Activated CD4-positive, alpha-beta T cell treated with anti-CD3 and anti-CD28 coated beads, Interleukin-2, amount 50 U/mL, for 1 hour (primary cell): Measurements from ENCODE around the gene CSAG2.
"Not testable (repeated sequence)": the region's sequence is repeated elsewhere in the genome, so short reads cannot be mapped to it uniquely, and the experiment has no call there.

ENCODE experiments used
- DNase-seq: peaks from one replicate; pipeline ENCODE4 v3.0.0-alpha.2; 2020

CSAG2 gene, protein sequence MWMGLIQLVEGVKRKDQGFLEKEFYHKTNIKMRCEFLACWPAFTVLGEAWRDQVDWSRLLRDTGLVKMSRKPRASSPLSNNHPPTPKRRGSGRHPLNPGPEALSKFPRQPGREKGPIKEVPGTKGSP

DNA sequence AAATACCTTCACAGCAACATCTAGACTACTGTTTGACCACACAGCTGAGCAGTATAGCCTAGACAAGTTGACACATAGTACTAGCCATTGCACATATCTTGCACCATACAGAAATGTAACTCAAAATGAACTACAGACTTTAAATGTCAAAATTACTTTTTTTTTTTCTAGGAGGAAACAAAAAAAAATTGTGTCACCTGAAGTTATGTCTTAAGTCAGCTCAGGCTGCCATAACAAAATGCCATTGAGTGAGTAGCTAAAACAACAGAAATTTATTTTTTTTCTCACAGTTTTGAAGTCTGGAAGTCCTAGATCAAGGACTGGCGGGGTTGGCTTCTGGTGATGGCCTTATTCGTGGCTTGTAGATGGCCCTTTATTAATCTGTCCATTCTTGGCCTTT lies at the start of gene CSAG2:
Gene CSAG2, minus strand, starts transcription at position 101 of the 400 bp plus-strand sequence. CDS start 161 bp downstream, outside the sequence.
- DNase-seq: not testable (repeated sequence)

DNA sequence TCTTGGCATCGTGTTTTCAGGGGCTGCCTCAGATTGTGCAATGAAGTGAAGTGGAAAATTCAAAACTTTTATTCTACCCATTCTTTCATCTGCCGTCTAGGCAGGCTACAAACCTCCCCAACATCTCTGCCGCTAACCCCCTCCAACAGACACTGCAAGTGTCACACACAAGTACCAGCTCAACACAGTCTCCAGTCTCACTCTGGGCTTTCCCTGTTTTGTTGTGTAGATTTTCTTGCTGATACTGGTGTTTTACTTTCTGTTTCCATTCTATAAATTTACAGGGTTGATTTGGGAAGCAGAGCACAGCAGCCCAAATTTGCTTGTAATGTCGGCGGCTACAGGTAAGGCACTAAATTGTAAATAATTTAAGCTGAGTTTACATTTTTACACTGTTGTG lies 45.8 kb upstream of the CSAG2 start:
- DNase-seq: not testable (repeated sequence)

DNA sequence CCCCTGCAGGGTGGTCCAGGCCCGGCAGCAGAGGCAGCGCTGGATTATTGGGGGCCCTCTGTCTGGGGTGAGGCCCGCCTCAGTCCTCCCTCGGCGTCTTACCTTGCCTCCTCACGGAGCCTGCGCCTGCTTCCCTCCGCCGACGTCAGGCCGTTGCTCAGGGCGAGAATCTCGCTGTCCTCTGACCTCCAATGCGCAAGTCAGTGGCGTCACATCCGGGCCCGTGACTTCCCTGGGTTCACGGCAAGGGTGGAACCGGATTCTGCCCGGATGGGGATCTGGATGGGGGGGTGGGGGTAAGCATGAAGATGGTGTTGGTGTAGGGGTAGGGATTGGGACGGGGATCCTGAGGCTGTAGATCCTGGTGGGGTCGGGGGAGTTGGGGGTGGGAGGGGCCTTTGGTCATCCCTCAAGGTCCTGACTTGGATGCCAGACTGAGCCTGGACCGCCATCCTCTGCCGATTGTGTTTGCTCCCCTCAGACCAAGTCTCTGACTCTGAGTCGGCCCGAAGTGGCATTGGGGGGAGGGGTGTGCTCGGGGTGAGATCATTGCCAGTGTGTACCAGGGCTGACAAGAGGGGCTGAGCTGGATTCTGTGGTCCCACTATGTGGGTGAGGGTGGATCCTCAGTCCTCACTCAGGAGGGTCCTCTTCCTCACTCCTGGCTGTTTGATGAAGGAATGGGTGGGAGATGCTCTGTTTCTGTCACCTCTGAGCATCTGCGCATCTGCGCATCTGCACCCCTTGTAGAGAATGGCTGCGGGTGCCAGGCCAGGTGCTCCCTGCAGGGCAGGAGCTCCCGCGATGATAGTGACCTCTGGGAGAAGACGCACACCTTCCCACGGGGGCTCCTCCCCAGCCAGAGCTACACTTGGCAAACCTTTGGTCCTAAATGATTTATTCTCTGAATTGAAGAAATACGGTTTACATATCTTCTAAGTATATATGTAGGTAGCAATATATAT lies 44.9 kb upstream of the CSAG2 start, which contains the start of gene MAGEA2:
Gene MAGEA2, minus strand, starts transcription at position 157 of the 965 bp plus-strand sequence. CDS start 2,479 bp downstream, outside the sequence.
- DNase-seq: not testable (repeated sequence)

DNA sequence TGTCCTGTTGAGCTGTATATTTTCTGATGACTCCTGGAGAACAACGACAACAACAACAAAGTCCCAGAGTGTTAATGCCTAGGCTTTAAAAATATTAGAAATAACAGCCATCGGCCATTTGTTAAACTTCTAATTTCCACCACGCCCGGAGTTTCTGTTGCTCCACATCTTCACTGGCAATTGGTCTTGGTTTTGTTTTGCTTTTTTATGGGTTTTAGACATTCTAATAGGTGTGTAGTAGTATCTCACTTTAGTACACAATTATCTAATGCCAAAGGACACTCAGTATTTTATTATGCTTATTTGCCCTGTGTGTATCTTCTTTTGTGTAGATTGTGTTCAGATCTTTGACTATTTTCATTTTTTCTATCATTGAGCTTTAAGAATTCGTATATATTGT lies 29.5 kb upstream of the CSAG2 start:
- no peak for DNase-seq

DNA sequence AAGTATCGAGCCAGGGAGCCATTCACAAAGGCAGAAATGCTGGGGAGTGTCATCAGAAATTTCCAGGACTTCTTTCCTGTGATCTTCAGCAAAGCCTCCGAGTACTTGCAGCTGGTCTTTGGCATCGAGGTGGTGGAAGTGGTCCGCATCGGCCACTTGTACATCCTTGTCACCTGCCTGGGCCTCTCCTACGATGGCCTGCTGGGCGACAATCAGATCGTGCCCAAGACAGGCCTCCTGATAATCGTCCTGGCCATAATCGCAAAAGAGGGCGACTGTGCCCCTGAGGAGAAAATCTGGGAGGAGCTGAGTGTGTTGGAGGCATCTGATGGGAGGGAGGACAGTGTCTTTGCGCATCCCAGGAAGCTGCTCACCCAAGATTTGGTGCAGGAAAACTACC lies 27.5 kb upstream of the CSAG2 start:
- DNase-seq: not testable (repeated sequence)

DNA sequence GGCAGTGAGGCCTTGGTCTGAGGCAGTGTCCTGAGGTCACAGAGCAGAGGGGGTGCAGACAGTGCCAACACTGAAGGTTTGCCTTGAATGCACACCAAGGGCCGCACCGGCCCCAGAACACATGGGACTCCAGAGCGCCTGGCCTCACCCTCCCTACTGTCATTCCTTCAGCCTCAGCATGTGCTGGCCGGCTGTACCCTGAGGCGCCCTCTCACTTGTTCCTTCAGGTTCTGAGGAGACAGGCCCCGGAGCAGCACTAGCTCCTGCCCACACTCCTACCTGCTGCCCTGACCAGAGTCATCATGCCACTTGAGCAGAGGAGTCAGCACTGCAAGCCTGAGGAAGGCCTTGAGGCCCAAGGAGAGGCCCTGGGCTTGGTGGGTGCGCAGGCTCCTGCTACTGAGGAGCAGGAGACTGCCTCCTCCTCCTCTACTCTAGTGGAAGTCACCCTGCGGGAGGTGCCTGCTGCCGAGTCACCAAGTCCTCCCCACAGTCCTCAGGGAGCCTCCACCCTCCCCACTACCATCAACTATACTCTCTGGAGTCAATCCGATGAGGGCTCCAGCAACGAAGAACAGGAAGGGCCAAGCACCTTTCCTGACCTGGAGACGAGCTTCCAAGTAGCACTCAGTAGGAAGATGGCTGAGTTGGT lies 26.9 kb upstream of the CSAG2 start:
- DNase-seq: no peak

DNA sequence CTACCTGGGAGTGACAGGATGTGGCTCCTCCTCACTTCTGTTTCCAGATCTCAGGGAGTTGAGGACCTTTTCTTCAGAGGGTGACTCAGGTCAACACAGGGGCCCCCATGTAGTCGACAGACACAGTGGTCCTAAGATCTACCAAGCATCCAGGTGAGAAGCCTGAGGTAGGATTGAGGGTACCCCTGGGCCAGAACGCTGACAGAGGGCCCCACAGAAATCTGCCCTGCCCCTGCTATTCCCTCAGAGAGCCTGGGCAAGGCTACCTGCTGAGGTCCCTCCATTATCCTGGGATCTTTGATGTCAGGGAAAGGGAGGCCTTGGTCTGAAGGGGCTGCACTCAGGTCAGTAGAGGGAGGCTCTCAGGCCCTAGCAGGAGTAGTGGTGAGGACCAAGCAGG lies 26.0 kb upstream of the CSAG2 start:
- DNase-seq: no peak

DNA sequence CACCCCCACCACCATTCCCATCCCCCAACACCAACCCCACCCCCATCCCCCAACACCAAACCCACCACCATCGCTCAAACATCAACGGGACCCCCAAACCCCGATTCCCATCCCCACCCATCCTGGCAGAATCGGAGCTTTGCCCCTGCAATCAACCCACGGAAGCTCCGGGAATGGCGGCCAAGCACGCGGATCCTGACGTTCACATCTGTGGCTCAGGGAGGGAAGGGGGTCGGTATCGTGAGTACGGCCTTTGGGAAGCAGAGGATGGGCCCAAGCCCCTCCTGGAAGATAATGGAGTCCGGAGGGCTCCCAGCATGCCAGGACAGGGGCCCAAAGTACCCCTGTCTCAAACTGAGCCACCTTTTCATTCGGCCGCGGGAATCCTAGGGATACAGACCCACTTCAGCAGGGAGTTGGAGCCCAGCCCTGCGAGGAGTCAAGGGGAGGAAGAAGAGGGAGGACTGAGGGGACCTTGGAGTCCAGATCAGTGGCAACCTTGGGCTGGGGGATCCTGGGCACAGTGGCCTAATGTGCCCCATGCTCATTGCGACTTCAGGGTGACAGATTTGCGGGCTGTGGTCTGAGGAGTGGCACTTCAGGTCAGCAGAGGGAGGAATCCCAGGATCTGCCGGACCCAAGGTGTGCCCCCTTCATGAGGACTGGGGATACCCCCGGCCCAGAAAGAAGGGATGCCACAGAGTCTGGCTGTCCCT lies 25.2 kb upstream of the CSAG2 start:
- DNase-seq: not testable (repeated sequence)

DNA sequence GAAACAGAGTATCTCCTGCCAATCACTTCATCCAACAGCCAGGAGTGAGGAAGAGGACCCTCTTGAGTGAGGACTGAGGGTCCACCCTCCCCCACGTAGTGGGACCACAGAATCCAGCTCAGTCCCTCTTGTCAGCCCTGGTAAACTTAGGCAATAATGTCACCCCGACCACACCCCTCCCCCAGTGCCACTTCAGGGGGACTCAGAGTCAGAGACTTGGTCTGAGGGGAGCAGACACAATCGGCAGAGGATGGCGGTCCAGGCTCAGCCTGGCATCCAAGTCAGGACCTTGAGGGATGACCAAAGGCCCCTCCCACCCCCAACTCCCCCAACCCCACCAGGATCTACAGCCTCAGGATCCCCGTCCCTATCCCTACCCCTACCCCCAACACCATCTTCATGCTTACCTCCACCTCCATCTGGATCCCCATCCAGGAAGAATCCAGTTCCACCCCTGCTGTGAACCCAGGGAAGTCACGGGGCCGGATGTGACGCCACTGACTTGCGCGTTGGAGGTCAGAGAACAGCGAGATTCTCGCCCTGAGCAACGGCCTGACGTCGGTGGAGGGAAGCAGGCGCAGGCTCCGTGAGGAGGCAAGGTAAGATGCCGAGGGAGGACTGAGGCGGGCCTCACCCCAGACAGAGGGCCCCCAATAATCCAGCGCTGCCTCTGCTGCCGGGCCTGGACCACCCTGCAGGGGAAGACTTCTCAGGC lies 24.3 kb upstream of the CSAG2 start, which contains the start of the genes CSAG1 and MAGEA12:
Gene CSAG1, minus strand, starts transcription at position 461 of the 715 bp plus-strand sequence. CDS start 1,261 bp downstream, outside the sequence.
Gene MAGEA12, plus strand, starts transcription at position 497 of the 715 bp plus-strand sequence. CDS start 2,405 bp downstream, outside the sequence.
- no peak for DNase-seq

DNA sequence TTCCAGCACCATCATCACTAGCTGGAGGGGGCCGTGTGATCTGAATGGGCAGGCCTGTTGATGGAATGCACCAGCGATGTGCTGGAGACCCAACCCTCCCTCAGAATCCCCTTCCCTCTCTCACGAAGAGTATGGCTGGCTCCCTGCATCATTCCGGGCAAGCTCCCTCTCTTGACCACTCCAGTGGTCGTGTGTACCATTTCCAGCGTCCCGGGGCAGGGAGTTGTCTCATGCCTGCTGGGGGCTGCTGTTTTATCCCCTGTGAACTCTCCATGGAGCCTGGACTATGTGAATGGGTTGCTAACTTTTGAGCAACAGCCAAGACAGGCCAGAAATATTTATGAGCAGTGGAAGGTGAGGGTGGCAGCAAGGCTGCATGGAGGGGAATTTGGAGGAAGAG lies 16.3 kb upstream of the CSAG2 start:
- DNase-seq: no peak

DNA sequence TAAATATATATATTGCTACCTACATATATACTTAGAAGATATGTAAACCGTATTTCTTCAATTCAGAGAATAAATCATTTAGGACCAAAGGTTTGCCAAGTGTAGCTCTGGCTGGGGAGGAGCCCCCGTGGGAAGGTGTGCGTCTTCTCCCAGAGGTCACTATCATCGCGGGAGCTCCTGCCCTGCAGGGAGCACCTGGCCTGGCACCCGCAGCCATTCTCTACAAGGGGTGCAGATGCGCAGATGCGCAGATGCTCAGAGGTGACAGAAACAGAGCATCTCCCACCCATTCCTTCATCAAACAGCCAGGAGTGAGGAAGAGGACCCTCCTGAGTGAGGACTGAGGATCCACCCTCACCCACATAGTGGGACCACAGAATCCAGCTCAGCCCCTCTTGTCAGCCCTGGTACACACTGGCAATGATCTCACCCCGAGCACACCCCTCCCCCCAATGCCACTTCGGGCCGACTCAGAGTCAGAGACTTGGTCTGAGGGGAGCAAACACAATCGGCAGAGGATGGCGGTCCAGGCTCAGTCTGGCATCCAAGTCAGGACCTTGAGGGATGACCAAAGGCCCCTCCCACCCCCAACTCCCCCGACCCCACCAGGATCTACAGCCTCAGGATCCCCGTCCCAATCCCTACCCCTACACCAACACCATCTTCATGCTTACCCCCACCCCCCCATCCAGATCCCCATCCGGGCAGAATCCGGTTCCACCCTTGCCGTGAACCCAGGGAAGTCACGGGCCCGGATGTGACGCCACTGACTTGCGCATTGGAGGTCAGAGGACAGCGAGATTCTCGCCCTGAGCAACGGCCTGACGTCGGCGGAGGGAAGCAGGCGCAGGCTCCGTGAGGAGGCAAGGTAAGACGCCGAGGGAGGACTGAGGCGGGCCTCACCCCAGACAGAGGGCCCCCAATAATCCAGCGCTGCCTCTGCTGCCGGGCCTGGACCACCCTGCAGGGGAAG lies 5.0 kb upstream of the CSAG2 start, which contains the start of gene MAGEA2B:
Gene MAGEA2B, plus strand, starts transcription at position 814 of the 973 bp plus-strand sequence. CDS start 2,479 bp downstream, outside the sequence.
- not testable (repeated sequence) for DNase-seq

DNA sequence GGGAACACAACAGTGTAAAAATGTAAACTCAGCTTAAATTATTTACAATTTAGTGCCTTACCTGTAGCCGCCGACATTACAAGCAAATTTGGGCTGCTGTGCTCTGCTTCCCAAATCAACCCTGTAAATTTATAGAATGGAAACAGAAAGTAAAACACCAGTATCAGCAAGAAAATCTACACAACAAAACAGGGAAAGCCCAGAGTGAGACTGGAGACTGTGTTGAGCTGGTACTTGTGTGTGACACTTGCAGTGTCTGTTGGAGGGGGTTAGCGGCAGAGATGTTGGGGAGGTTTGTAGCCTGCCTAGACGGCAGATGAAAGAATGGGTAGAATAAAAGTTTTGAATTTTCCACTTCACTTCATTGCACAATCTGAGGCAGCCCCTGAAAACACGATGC lies 4.1 kb upstream of the CSAG2 start:
- DNase-seq: not testable (repeated sequence)

DNA sequence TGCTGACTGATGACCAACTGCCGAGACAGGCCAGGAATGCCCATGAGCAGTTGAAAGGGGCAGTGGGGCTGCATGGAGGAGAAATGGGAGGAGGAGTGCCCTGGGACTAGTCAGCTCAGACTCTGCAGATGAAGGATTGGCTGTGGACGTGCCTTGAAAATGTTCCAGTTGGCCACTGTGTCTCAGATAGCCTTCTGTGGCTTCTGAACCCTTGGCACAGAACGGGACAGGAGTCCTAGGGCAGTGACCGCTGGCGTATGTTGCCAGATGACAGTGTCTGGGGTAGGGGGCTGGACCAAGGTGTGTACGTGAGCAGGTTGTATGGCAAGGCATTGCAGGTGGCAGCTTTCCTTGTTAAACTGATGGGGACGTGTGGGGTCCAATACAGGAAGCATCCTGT lies 2.6 kb downstream of the CSAG2 start:
- not testable (repeated sequence) for DNase-seq

DNA sequence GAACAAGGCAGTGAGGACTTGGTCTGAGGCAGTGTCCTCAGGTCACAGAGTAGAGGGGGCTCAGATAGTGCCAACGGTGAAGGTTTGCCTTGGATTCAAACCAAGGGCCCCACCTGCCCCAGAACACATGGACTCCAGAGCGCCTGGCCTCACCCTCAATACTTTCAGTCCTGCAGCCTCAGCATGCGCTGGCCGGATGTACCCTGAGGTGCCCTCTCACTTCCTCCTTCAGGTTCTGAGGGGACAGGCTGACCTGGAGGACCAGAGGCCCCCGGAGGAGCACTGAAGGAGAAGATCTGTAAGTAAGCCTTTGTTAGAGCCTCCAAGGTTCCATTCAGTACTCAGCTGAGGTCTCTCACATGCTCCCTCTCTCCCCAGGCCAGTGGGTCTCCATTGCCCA lies 8.7 kb downstream of the CSAG2 start:
- not testable (repeated sequence) for DNase-seq

DNA sequence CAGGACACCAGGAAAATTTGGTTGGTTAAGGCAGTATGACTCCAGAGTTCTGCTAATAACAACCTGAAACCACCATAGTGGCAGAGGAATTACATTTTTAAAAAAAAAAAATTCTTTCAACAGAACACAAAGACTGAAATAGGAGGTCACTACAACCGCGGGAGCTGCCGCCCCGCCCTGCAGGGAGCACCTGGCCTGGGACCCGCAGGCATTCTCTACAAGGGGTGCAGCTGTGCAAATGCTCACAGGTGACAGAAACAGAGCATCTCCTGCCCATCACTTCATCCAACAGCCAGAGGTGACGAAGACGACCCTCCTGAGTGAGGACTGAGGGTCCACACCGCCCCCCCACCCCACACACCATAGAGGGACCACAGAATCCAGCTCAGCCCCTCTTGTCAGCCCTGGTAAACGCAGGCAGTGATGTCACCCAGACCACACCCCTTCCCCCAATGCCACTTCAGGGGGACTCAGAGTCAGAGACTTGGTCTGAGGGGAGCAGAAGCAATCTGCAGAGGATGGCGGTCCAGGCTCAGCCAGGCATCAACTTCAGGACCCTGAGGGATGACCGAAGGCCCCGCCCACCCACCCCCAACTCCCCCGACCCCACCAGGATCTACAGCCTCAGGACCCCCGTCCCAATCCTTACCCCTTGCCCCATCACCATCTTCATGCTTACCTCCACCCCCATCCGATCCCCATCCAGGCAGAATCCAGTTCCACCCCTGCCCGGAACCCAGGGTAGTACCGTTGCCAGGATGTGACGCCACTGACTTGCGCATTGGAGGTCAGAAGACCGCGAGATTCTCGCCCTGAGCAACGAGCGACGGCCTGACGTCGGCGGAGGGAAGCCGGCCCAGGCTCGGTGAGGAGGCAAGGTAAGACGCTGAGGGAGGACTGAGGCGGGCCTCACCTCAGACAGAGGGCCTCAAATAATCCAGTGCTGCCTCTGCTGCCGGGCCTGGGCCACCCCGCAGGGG lies 10.8 kb downstream of the CSAG2 start, which contains the start of gene MAGEA3:
Gene MAGEA3, plus strand, starts transcription at position 843 of the 980 bp plus-strand sequence. CDS start 2,039 bp downstream, outside the sequence.
- not testable (repeated sequence) for DNase-seq

DNA sequence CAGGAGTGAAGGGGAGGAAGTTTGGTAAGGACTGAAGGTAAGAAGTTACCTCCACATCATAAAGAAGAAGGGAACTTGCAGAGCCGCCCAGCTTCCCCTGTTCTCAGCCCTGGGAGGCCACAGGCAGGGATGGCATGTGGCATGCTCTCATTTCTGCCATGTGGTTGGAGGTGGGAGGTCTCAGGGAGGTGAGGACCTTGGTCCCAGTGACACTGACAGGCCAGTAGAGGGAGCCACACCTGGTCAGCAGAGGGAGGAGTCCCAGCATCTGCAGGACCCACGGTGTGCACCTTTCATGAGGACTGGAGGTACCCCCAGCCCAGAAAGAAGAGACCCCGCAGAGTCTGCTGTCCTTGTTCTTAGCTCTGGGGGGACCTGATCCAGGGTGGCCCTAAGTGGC lies 28.1 kb downstream of the CSAG2 start:
- DNase-seq: not testable (repeated sequence)

DNA sequence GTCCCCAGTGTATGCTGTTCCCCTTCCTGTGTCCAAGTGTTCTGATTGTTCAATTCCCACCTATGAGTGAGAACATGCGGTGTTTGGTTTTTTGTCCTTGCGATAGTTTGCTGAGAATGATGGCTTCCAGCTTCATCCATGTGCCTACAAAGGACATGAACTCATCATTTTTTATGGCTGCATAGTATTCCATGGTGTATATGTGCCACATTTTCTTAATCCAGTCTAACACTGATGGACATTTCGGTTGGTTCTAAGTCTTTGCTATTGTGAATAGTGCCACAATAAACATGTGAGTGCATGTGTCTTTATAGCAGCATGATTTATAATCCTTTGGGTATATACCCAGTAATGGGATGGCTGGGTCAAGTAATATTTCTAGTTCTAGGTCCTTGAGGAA lies 34.4 kb downstream of the CSAG2 start:
- DNase-seq: not testable (repeated sequence)

DNA sequence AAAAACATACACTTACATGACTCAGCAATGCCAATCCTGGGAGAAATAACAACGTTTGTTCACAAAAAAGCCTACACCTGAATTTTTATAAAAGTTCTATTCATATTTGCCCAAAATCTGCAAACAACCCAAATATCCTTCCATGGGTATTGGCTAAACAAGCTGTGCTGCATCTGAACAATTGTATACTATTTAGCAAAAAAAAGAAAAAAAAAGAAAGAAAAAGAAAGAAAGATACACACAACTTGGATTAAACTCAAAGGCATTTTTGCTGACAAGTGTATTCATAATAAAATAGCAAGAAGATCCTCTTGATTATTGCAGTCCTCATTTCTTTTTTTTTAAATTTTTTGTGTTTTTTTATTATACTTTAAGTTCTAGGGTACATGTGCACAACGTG lies 34.9 kb downstream of the CSAG2 start:
- no peak for DNase-seq

DNA sequence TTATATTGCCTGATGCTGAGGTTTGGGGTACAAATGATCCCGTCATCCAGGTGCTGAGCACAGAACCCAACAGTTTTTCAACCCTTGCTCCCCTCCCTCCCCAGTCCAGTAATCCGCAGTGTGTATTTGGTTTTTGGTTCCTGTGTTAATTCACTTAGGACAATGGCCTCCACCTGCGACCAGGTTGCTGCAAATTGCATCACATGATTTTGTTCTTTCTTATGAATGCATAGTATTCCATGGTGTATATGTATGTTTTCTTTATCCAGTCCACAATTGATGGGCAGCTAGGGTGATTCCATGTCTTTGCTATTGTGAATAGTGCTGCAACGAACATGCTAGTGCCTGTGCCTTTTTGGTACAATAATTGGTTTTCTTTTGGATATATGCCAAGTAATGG lies 46.0 kb downstream of the CSAG2 start:
- DNase-seq: no peak
